Measurements from ENCODE around the gene PCDH12. TPM values are rescaled to one million over a fixed set of nuclear protein-coding genes. Genes with fewer than 3 reads are reported as not detected.

Gene PCDH12
- total and polyA plus RNA-seq, 2 of the 8 experiments (the other 6 are each of a cell fraction or from before 2014, with no cell fraction given), result 0.06 to 0.17 TPM

DNA sequence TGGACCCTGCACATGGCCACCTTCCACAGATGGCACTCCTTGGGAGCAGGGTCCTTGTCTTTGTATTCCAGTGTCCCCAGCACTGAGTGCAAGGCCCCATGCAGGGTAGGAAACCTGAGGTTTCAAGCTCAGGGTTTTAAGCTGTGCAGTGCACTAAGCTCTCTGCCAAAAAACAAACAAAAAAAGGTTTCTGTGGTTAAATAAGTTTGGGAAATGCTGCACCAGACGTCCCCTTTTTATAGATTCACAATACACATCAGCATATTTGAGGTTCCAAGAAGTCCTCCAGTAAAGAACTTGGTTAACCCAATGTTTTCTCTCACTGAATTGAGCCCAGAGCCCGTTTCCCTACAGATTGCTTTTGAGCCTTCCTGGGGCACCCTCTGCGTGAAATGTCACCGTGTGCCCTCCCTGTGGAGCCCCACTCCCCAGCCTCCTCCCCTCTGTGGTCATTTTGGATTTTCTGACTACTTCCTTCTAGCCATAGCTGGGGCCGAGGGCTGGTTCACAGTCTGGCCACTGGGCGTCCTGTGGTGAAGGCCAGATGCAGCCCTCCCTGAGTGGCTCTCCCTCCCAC is 17.2 kb downstream of the PCDH12 start:
- FAIRE-seq, result no peak
- TF ChIP-seq POU5F1 (IDR thresholded peaks at IDR 0.05; ENCODE audit: low read depth, low read length), result no peak
- TF ChIP-seq FOSL1 (IDR thresholded peaks at IDR 0.05; ENCODE audit: insufficient read depth, low read depth, low read length), result no peak
- TF ChIP-seq SP4 (IDR thresholded peaks at IDR 0.05; ENCODE audit: low read length), result no peak
- TF ChIP-seq CHD2 (IDR thresholded peaks at IDR 0.05; ENCODE audit: low read length), result no peak
- TF ChIP-seq SIRT6 (IDR thresholded peaks at IDR 0.05; ENCODE audit: low read length), result no peak
- TF ChIP-seq RFX5 (IDR thresholded peaks at IDR 0.05; ENCODE audit: borderline replicate concordance, low read depth, low read length), result no peak
- TF ChIP-seq TCF12 (IDR thresholded peaks at IDR 0.05; ENCODE audit: low read depth, low read length), result no peak
- TF ChIP-seq KDM4A (IDR thresholded peaks at IDR 0.05; ENCODE audit: low read depth, low read length, severe bottlenecking), result no peak
- TF ChIP-seq CBX5 (IDR thresholded peaks at IDR 0.05; ENCODE audit: low read depth, low read length), result no peak
- TF ChIP-seq RNF2 (IDR thresholded peaks at IDR 0.05; ENCODE audit: borderline replicate concordance, low read depth, low read length, missing control alignments, poor library complexity, severe bottlenecking), result no peak
- TF ChIP-seq SRF (IDR thresholded peaks at IDR 0.05; ENCODE audit: low read depth, low read length), result no peak
- TF ChIP-seq GTF2F1 (IDR thresholded peaks at IDR 0.05; ENCODE audit: borderline replicate concordance, low read depth, low read length), result no peak

More for the DNA sequence above, 17.2 kb downstream of the PCDH12 start:
- no peaks in the 10 kb centered on the region for H3K9me3 ChIP-seq (ENCODE audit: insufficient read depth in 2 of 2, low read depth in 1 of 2, low read length in 1 of 2)
- H3K23ac ChIP-seq (ENCODE audit: insufficient read length), result no peak overlapping the region
- no peaks in the 10 kb centered on the region; a peak in 1 of 7 replicates for H3K27me3 ChIP-seq (replicated peaks in 1 of 4; ENCODE audit: control insufficient read depth in 3 of 4, extremely low read depth in 1 of 4, insufficient read depth in 3 of 4, low read length in 3 of 4)
- peaks cover 11 to 33% (median 24%) of the 10 kb centered on the region in 4 experiments for H3K36me3 ChIP-seq (ENCODE audit: control insufficient read depth in 2 of 4, insufficient read depth in 4 of 4, low read length in 3 of 4)
- no peak overlapping the region for H4K91ac ChIP-seq (replicated peaks; ENCODE audit: insufficient read length, low read length)
- no peak overlapping the region for H3K18ac ChIP-seq (ENCODE audit: extremely low read depth, low read length)
- no peak overlapping the region for H3K9ac ChIP-seq (replicated peaks in 1 of 4; ENCODE audit: extremely low read depth in 1 of 4, low read depth in 3 of 4, low read length in 3 of 4)
- H4K20me1 ChIP-seq (replicated peaks in 1 of 2; ENCODE audit: control insufficient read depth in 1 of 2, insufficient read depth in 2 of 2, low read length in 2 of 2), result peaks cover 0 to 2% of the 10 kb centered on the region in 2 experiments
- H3K56ac ChIP-seq (replicated peaks; ENCODE audit: insufficient read length, low read depth, low read length), result no peak overlapping the region
- no peak overlapping the region for H2BK120ac ChIP-seq (replicated peaks; ENCODE audit: low read depth, low read length)
- no peak overlapping the region for H2AK5ac ChIP-seq (ENCODE audit: low read depth, low read length)
- no peak overlapping the region for H2BK12ac ChIP-seq (ENCODE audit: low read depth, low read length)
- H3K79me2 ChIP-seq (ENCODE audit: control insufficient read depth in 1 of 2, insufficient read depth in 2 of 2, low read length in 2 of 2), result no peaks in the 10 kb centered on the region
- POLR2A ChIA-PET (ENCODE audit: partially characterized antibody), result interaction anchor here (0.9 to 9.2 kb wide), 13 partner anchors 8 to 304 kb away, joined by 3 to 121 read pairs (median 4); partner anchors contain the start of genes DELE1, HDAC3, PCDH12 and RELL2
- CTCF ChIA-PET (ENCODE audit: partially characterized antibody), result interaction anchor here (0.6 to 20.8 kb wide), 21 partner anchors 11 to 296 kb away, joined by 3 to 324 read pairs (median 4); partner anchors contain the start of genes DELE1, PCDH12 and RNF14
- H3K23me2 ChIP-seq (ENCODE audit: low read depth, low read length), result no peaks in the 10 kb centered on the region
- H3K14ac ChIP-seq (ENCODE audit: insufficient read length), result no peak overlapping the region
- no peak overlapping the region for H2AFZ ChIP-seq (ENCODE audit: low read length)
- no peak overlapping the region for H4K8ac ChIP-seq (ENCODE audit: extremely low read depth, insufficient read depth, low read length)
- H3K27ac ChIP-seq (ENCODE audit: low read depth, low read length), result no peak overlapping the region
- H3K4ac ChIP-seq (replicated peaks; ENCODE audit: insufficient read length, low read depth, low read length), result no peak overlapping the region
- no peak overlapping the region for H2BK15ac ChIP-seq (ENCODE audit: low read length)
- no peak overlapping the region for H2BK20ac ChIP-seq (ENCODE audit: low read length)
- no peak overlapping the region for H2BK5ac ChIP-seq (ENCODE audit: low read depth, low read length)
- 70% methylated on average over 6 of the region's 6 CpGs; no CpG with 5 or more reads in 1 of the 2 experiments for WGBS, 2 experiments (ENCODE audit: extremely low coverage in 1 of 2, insufficient coverage in 1 of 2, insufficient read length in 1 of 2, insufficient replicate concordance in 2 of 2, low coverage in 1 of 2, low lambda C conversion rate in 2 of 2, missing lambda C conversion rate in 1 of 2)
- peaks cover 0 to 9% (median 7%) of the 10 kb centered on the region in 4 experiments; a peak in 5 of 7 replicates for H3K4me1 ChIP-seq (replicated peaks in 1 of 4; ENCODE audit: control insufficient read depth in 3 of 4, insufficient read depth in 4 of 4, low read length in 3 of 4)
- H3K4me3 ChIP-seq (ENCODE audit: extremely low read depth in 1 of 4, insufficient read depth in 2 of 4, low read depth in 3 of 4, low read length in 4 of 4), result no peak overlapping the region
- H4K5ac ChIP-seq (ENCODE audit: insufficient read length, low read depth, low read length), result no peak overlapping the region
- DNase-seq (ENCODE audit: low read depth in 1 of 2, low spot score in 2 of 2), result no peak
- H3K79me1 ChIP-seq (ENCODE audit: low read depth, low read length), result no peaks in the 10 kb centered on the region
- H3K4me2 ChIP-seq (ENCODE audit: insufficient read depth in 1 of 2, low read depth in 2 of 2, low read length in 2 of 2), result no peak overlapping the region
